Panc1 (cell line): ENCODE results near the gene SLC6A17. TPM values are rescaled to one million over a fixed set of nuclear protein-coding genes. Genes with fewer than 3 reads are reported as not detected.

ENCODE experiments used
- ATAC-seq: fragments of 200-7000 bp; cut with Tn5 transposase; 2 replicates; pipeline ENCODE4 v1.9.1; 2020; ENCODE audit warnings: mild to moderate bottlenecking, moderate library complexity
- BruUV-seq: library from RNA; stranded (reverse); fragments of 400-500 nt; replicated peaks from 2 replicates; lab custom pipeline; 2021; lab: Mats Ljungman, UMichigan
- CTCF ChIA-PET: fragments of 300-600 bp; sonication (Branson Sonifier 250); formaldehyde crosslinking; loops from one replicate; lab custom pipeline; 2022; ENCODE audit warnings: antibody characterized with exemption; lab: Charles Lee
- POLR2A ChIA-PET: fragments of 300-600 bp; sonication (Branson Sonifier 250); formaldehyde crosslinking; loops from one replicate; lab custom pipeline; 2022; ENCODE audit warnings: antibody characterized with exemption; lab: Charles Lee
- DNase-seq: peaks from one replicate; pipeline ENCODE4 v3.0.0-alpha.2; 2010; ENCODE audit warnings: low read depth, low spot score
- H3K27ac ChIP-seq: 2 replicates; pipeline ENCODE4 v1.5.1; 2011; ENCODE audit warnings: mild to moderate bottlenecking, low read length, inconsistent platforms
- H3K27me3 ChIP-seq: fragments of 200-500 bp; sonication (Bioruptor generic); 2 replicates; pipeline ENCODE4 v1.6.0; 2014; ENCODE audit warnings: low read length, inconsistent platforms; ENCODE audit not compliant: control insufficient read depth, insufficient read depth
- H3K36me3 ChIP-seq: fragments of 200-500 bp; sonication (Bioruptor generic); 2 replicates; pipeline ENCODE4 v1.5.1; 2014; ENCODE audit warnings: inconsistent platforms, mild to moderate bottlenecking, low read length, moderate library complexity; ENCODE audit not compliant: control insufficient read depth, insufficient read depth
- H3K4me1 ChIP-seq: 2 replicates; pipeline ENCODE4 v1.5.1; 2011; ENCODE audit warnings: inconsistent platforms, mild to moderate bottlenecking, low read length, moderate library complexity; ENCODE audit not compliant: control insufficient read depth, insufficient read depth
- H3K4me3 ChIP-seq, 2 experiments: 2 replicates each; pipeline ENCODE4 v1.5.1; 2011 to 2012; ENCODE audit warnings: low read depth in 2 of 2, low read length in 2 of 2, mild to moderate bottlenecking in 2 of 2, inconsistent platforms in 1 of 2, moderate library complexity in 1 of 2
- H3K9me3 ChIP-seq: fragments of 200-500 bp; sonication (Bioruptor generic); 2 replicates; pipeline ENCODE4 v1.5.1; 2014; ENCODE audit warnings: low read depth, mild to moderate bottlenecking, inconsistent platforms, low read length, moderate library complexity; ENCODE audit not compliant: control insufficient read depth, insufficient read depth
- CTCF ChIP-seq: fragments of 450-650 bp; IDR thresholded peaks from 2 replicates; pipeline ENCODE4 v1.5.1; 2017; ENCODE audit warnings: mild to moderate bottlenecking
- POLR2AphosphoS5 ChIP-seq: IDR thresholded peaks from 2 replicates; pipeline ENCODE4 v1.6.1; 2012; ENCODE audit warnings: mild to moderate bottlenecking, low read depth, low read length, moderate library complexity
- SIN3A ChIP-seq: IDR thresholded peaks from 2 replicates; pipeline ENCODE4 v1.6.1; 2012; ENCODE audit warnings: low read depth, mild to moderate bottlenecking, low read length, moderate library complexity, borderline replicate concordance; ENCODE audit not compliant: insufficient read depth
- TCF7L2 ChIP-seq: IDR thresholded peaks from 2 replicates; pipeline ENCODE4 v1.6.1; 2011; ENCODE audit warnings: mild to moderate bottlenecking, low read depth, low read length, inconsistent platforms
- in situ Hi-C: cut with HindIII; loops from 2 replicates; pipeline ENCODE4 v1.10.0; 2016; ENCODE audit warnings: low sequenced_read_pairs, low pct_unique_long_range_greater_than_20kb
- intact Hi-C: fragments of 100-400 bp; cut with micrococcal nuclease; formaldehyde crosslinking; loops from one replicate; pipeline ENCODE4 v1.10.0; 2022; ENCODE audit not compliant: unreplicated experiment
- total RNA-seq: library from RNA; stranded (reverse); gene quantifications from one replicate; pipeline ENCODE4 v1.2.1, GENCODE V29; 2021; ENCODE audit not compliant: unreplicated experiment
- TF ChIP-seq, protein P1 (sequence below), 2 experiments: IDR thresholded peaks; 2 replicates each; pipeline ENCODE4 v1.6.1; 2011 to 2012; ENCODE audit warnings: low read depth in 2 of 2, control low read depth in 1 of 2, low read length in 1 of 2, mild to moderate bottlenecking in 1 of 2, moderate library complexity in 1 of 2; ENCODE audit not compliant: insufficient read depth in 1 of 2

SLC6A17 gene
- total RNA-seq, 1 experiment from 2014 or later = 5.7 TPM

DNA sequence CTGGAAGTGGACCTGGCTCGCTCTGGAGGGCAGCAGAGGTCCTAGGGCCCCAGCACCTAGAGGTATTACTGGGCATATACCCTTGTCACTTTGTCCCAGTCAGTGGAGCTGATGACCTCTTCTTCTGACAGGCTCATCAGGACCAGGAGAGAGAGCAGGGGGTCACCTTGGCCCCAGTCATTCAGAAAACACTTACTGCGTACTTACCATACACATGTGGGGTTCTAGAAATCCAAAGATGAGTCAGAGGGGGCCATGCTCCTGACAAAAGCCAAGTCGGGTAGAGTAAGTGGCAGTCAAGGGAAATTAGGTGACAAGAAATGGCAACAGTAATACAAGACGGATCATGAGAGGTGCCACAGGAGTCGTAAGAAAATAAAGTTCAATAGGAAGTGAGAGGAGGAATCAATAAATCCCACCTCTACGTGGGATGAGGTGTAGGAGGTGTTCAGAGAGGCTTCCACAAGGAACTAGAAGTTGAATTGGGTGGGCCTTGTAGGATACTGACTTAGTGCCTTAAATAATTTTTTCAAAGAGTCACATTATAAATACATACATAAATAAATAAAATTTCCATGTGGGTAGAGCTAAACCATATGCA is 66.7 kb downstream of the SLC6A17 start:
- CTCF ChIA-PET = no interaction called here
- no peak for ATAC-seq
- no peak for DNase-seq
- no TSS peak for BruUV-seq
- no peak for TF ChIP-seq SIN3A
- TF ChIP-seq, protein P1, sequence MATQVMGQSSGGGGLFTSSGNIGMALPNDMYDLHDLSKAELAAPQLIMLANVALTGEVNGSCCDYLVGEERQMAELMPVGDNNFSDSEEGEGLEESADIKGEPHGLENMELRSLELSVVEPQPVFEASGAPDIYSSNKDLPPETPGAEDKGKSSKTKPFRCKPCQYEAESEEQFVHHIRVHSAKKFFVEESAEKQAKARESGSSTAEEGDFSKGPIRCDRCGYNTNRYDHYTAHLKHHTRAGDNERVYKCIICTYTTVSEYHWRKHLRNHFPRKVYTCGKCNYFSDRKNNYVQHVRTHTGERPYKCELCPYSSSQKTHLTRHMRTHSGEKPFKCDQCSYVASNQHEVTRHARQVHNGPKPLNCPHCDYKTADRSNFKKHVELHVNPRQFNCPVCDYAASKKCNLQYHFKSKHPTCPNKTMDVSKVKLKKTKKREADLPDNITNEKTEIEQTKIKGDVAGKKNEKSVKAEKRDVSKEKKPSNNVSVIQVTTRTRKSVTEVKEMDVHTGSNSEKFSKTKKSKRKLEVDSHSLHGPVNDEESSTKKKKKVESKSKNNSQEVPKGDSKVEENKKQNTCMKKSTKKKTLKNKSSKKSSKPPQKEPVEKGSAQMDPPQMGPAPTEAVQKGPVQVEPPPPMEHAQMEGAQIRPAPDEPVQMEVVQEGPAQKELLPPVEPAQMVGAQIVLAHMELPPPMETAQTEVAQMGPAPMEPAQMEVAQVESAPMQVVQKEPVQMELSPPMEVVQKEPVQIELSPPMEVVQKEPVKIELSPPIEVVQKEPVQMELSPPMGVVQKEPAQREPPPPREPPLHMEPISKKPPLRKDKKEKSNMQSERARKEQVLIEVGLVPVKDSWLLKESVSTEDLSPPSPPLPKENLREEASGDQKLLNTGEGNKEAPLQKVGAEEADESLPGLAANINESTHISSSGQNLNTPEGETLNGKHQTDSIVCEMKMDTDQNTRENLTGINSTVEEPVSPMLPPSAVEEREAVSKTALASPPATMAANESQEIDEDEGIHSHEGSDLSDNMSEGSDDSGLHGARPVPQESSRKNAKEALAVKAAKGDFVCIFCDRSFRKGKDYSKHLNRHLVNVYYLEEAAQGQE (IDR thresholded peaks at IDR 0.05; ENCODE audit: insufficient read depth in 1 of 2, low read depth in 2 of 2, low read length in 1 of 2) = no peak
- TF ChIP-seq TCF7L2 = no peak
- no peak for TF ChIP-seq POLR2AphosphoS5
- intact Hi-C loops (no loop called here), in situ Hi-C loops (no loop called here)
- Histone ChIP-seq H3K27ac (no peak overlapping the region), H3K36me3 (no peaks in the 10 kb centered on the region), H3K27me3 (no peaks in the 10 kb centered on the region), H3K4me3 (no peak overlapping the region), H3K4me1 (peaks cover 15% of the 10 kb centered on the region), H3K9me3 (no peaks in the 10 kb centered on the region)
- POLR2A ChIA-PET = no interaction called here

DNA sequence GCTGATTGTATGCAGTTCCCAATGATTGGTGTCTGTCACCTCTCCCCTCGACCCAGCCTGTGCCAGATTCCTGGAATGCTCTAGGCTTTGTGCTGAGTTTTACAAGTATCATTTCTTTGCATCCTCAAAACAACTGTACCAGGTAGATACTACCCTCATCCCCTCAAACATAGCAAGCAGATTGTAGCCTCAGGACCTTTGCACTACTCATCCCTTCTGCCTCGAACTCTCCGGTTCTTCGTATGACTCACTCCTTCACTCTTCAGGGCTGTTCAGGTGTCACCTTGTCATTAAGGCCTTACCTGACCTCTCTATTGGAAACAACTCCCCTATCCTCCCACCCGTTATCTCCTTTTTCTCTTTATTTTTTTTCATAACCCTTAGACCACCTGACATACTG is 67.8 kb downstream of the SLC6A17 start:
- no TSS peak for BruUV-seq
- TF ChIP-seq SIN3A (no peak), CTCF (no peak), POLR2AphosphoS5 (no peak), TCF7L2 (no peak)
- TF ChIP-seq, protein P1 (IDR thresholded peaks at IDR 0.05; ENCODE audit: insufficient read depth in 1 of 2, low read depth in 2 of 2, low read length in 1 of 2) = no peak
- DNase-seq (no peak), ATAC-seq (no peak)
- Histone ChIP-seq H3K27ac (no peak overlapping the region), H3K9me3 (no peaks in the 10 kb centered on the region), H3K36me3 (no peaks in the 10 kb centered on the region), H3K4me3 (no peak overlapping the region), H3K27me3 (no peaks in the 10 kb centered on the region), H3K4me1 (peaks cover 12% of the 10 kb centered on the region)
- CTCF ChIA-PET = no interaction called here
- intact Hi-C loops = no loop called here
- POLR2A ChIA-PET = no interaction called here
- in situ Hi-C loops = no loop called here
